GM11168 (cell line): ENCODE data around the gene HMG20A.

ENCODE experiments used
- in situ Hi-C: fragments of 300-500 bp; cut with MboI; formaldehyde crosslinking; loops from one replicate; pipeline ENCODE4 v1.12.0; 2022; ENCODE audit warnings: low sequenced_read_pairs; ENCODE audit not compliant: unreplicated experiment

HMG20A gene

GRCh38 chr15:77473328-77473727, 52.6 kb downstream of the HMG20A start:
- in situ Hi-C loops = no loop called here

DNA sequence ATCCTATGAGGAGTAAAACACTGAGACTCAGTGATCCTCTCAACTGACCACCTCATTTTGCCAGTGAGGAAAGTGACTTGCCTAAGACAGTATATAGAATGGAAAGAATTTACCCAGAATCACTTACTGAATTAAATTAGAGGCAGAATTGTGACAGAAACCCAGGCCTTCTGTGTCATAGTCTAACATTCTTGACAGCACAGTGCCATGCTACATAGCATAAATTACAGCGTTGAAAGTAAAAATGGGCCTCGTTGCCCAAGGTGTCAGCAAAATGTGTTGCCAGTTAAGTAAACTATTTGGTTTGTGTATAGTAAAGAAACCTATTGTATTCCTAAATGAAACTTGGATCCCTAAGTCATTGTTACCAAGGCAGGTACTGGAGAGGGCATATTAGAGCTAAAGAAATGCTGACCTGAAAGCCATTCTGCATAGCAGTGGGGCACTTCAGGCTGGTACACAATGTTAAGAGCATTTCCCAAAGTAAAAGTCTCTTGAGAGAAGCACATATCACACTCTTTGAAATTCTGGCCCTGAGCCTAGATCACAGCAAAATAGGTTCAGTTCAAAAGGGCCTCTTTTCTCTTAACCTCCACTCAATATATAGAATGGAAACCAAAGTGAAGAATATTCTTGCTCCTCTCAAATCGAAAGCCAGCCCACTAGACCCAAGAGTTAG, 53.8 kb downstream of the HMG20A start:
- in situ Hi-C loops = no loop called here

DNA sequence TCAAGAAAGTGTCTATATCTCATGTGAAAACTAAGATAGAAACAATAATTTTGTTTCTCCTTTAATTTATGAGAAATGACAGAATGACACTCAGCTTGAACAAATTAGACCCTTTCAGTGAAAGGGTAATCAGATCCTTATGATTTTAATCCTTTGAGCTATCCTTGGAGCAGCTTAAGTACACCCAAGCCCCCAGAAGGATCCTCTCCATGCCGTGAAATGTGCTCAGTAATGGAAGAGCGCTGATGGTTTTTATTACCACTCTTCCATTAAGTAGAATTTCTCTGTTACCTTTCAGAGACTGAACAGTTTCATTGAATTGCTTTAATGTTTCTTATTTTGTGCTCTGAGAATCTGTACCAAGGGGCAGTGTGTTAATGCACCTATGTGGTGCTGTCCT, 54.3 kb downstream of the HMG20A start:
- in situ Hi-C loops = no loop called here

GRCh38 chr15:77475898-77476297, 55.2 kb downstream of the HMG20A start:
- in situ Hi-C loops = no loop called here

DNA sequence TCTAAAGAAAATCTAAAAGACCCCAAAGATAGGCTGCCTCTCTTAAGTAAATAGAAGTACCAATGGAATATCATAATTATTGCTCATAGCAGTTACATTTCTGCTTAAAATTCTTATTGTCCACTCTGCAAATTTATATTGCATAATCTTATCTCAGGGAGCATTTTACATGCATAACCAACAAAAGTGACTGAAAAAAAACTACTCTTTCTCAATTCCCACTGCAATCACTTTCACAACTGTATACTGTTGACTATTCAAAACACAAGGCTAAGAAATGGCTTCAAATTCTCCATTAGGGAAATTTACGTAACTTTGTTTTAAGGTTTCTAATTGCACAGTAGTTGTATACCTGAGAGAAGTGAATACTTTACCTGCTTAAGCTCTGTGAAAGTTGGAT, 56.3 kb downstream of the HMG20A start:
- in situ Hi-C loops = no loop called here

DNA sequence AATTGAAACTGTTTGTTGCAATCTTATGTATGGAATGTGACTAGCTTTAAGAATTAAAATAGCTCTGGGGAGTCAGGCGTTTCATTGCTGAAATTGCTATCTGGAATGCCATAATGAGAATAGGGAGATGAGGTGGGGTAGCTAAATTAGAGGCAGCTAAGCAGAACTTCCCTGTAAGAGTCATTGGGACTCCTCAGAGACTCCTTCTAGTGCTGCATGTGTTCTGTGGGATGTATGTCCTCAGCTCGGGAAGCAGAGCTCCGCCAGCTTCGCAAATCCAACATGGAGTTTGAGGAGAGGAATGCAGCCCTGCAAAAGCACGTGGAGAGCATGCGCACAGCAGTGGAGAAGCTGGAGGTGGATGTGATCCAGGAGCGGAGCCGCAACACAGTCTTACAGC, 57.4 kb downstream of the HMG20A start:
- in situ Hi-C loops = no loop called here

GRCh38 chr15:77479015-77479414, 58.3 kb downstream of the HMG20A start:
- in situ Hi-C loops = no loop called here

DNA sequence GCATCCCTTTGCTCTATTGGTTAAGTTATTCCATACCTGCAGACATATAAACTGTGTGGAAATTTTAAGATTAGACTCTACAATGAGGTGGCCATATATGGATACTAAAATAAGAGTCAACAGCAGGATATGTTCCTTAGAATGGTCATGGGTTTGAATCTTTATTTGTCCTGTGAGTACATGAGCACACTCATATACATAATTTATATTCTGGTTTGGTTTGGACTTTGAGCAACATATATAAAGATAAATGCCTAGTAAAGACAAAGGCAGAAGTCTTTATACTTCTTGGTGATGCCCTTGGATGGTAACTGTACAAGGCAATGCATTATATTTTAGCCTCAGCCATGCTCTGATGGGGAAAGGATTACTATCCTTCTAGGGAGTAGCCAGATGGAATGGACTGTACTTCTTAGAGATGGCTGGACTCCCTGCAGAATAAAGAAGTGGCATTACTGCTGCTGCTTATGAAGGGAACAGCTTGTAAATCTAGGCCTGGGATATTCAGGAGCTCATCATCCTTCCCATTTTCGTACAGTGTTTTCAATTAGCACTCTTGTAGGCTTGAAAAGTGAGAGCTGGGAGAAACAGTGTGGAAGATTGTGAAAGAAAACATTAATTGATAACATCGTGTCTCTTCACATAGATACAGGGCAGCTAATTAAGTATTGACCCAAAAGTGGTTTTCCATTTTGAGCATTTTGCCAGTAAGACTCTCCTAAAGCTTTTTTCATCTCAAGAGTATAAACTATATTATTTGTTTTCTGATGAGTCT, 60.4 kb downstream of the HMG20A start:
- in situ Hi-C loops = no loop called here

- in situ Hi-C loops = no loop called here
Measured at GRCh38 chr15:77481670-77482069, 61.0 kb downstream of the HMG20A start.

GRCh38 chr15:77482570-77482969, 61.9 kb downstream of the HMG20A start:
- in situ Hi-C loops = no loop called here

- in situ Hi-C loops = no loop called here
Measured at GRCh38 chr15:77483425-77484140, 62.9 kb downstream of the HMG20A start.

GRCh38 chr15:77484994-77485393, 64.3 kb downstream of the HMG20A start:
- in situ Hi-C loops = loop anchor here (5.0 kb wide), 1 partner anchor 373 kb away; no protein-coding TSS in a partner anchor

- in situ Hi-C loops = loop anchor here (5.0 kb wide), 1 partner anchor 375 kb away; no protein-coding TSS in a partner anchor
Measured at GRCh38 chr15:77486542-77487468, 66.1 kb downstream of the HMG20A start.

DNA sequence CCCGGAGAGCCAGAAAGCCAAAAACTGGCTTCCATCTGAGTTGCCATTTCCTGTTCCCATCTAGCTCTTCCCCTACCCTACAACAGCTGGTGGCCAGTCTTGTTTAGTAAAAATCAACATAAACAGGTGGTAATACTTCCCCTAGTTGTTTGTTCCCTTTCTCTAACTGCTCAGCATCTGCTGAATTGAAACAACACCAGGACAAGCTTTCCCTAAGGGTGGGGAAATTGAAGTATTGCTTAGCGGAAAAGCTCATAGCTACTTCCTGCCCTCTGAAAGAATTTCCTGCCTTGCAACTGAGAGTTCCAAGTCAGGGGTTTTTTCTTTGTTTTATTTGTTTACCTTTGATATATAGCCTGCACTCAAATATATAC, 66.8 kb downstream of the HMG20A start:
- in situ Hi-C loops = loop anchor here (5.0 kb wide), 1 partner anchor 375 kb away; no protein-coding TSS in a partner anchor

DNA sequence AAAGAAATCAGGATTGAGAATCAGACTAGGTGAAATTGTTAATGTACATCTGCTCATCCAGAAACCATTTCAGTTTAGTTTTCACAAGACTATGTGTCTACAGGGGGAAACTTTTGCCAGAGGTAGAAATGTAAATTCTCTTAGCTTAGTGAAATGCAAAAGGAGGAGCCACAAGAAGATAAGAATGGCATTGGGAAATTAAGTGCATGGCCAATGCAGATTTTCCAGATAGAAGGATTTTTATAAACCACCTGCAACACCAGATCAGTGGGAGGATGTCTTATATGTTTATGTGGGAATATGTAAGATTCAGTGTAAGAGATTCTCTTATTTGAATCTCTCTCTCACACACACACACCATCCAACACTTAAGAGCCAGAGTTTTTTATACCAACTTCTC, 67.2 kb downstream of the HMG20A start:
- in situ Hi-C loops = loop anchor here (5.0 kb wide), 1 partner anchor 376 kb away; no protein-coding TSS in a partner anchor

- in situ Hi-C loops = loop anchor here (5.0 kb wide), 1 partner anchor 377 kb away; no protein-coding TSS in a partner anchor
Measured at GRCh38 chr15:77489647-77490046, 69.0 kb downstream of the HMG20A start.

DNA sequence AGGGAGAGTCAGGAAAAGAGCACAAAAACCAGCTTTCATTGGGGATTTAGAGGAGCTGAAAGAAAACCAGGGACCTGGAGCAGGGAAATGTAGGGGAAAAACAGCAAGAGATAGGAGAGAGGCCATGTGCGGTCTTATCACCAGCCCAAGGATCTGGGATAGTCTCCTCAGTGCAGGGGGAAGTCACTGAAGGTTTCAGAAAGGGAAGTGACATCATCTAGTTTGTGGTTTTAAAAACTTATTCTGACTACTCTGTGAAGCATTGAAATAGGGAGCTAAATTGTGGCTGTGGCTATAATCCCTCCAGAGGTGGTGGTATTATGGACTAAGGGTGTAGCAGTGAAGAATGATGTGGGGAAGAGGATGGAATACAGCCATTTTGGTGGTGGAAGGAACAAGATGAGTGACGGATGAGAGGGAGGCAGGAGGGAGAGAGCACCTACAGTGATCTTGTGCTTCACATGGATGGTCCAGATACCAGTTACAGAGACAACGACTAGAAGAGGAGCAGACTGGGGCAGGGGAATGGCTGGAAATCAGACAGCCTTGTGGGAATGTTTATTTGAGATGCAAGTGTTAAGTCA, 72.7 kb downstream of the HMG20A start:
- in situ Hi-C loops = no loop called here

DNA sequence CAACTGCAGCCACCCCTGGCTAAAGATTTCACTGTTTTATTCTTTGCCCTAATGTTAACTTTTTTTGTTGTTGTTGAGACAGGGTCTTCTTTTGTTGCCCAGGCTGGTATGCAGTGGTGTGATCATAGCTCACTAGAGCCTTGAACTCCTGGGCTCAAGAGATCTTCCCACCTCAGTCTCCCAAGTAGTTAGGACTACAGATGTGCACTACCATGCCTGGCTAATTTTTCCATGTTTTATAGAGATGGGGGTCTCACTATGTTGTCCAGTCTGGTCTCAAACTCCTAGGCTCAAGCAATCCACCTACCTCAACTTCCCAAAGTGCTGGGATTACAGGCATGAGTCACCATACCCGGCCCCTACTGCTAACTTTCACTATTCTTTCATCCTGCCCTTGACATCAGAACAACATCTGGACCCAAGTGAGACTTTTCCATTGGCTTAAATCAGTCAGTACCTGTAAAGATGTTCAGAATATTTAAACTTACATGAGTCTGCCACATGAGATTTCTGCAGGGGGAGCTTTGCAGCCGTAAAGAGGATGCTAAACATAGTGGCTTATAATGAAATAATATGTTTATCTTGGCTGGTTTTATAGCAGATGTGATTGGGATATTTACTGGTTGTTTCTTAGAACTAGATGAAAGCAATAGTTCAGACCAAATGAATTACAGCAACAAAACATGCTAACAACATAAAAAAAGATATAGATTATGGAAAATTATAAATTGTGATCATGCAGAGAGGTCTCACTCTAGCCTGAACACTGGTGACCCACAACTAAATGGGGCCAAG, 73.6 kb downstream of the HMG20A start:
- in situ Hi-C loops = no loop called here

DNA sequence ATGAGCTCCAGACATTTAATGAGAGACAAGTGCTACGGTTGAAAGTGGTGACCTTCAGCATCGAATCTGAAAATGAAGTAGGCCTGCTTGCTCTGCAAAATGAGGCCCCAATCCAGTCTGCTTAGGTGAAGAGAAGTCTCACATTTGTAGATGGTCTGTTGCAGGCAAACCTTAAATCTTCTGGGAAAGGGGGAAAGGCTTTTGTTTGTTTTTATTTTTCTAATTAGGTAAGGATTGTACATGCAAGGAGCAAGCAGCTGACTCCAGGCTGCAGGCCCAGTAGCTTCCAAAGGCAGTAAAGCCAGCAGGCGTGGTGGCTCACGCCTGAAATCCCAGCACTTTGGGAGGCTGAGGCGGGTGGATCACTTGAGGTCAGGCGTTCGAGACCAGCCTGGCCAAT, 74.3 kb downstream of the HMG20A start:
- in situ Hi-C loops = no loop called here
